Caki2 (cell line): ENCODE measurements around the gene RAMP3. TPM values are rescaled to one million over a fixed set of nuclear protein-coding genes. Genes with fewer than 3 reads are reported as not detected.
A peak's percentile ranks its signal among the peaks of the same experiment; 100 is the strongest.
"Not testable (repeated sequence)": the region's sequence is repeated elsewhere in the genome, so short reads cannot be mapped to it uniquely, and the experiment has no call there.

Experiments used
- DNase-seq: peaks from one replicate; pipeline ENCODE4 v3.0.0-alpha.2; 2015; ENCODE audit warnings: low read depth
- in situ Hi-C: cut with HindIII; loops from 2 replicates; pipeline ENCODE4 v1.10.0; 2016; ENCODE audit warnings: low sequenced_read_pairs, low pct_unique_long_range_greater_than_20kb, mixed read lengths
- total RNA-seq: library from RNA; depleted of rRNA; stranded (reverse); fragments of >200 nt; shearing (Covaris generic); gene quantifications from 2 replicates; pipeline ENCODE4 v1.2.3, GENCODE V29; 2014; ENCODE audit warnings: low replicate concordance; rRNA removed

Gene RAMP3, protein sequence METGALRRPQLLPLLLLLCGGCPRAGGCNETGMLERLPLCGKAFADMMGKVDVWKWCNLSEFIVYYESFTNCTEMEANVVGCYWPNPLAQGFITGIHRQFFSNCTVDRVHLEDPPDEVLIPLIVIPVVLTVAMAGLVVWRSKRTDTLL
- total RNA-seq: not detected in 2 replicates

DNA sequence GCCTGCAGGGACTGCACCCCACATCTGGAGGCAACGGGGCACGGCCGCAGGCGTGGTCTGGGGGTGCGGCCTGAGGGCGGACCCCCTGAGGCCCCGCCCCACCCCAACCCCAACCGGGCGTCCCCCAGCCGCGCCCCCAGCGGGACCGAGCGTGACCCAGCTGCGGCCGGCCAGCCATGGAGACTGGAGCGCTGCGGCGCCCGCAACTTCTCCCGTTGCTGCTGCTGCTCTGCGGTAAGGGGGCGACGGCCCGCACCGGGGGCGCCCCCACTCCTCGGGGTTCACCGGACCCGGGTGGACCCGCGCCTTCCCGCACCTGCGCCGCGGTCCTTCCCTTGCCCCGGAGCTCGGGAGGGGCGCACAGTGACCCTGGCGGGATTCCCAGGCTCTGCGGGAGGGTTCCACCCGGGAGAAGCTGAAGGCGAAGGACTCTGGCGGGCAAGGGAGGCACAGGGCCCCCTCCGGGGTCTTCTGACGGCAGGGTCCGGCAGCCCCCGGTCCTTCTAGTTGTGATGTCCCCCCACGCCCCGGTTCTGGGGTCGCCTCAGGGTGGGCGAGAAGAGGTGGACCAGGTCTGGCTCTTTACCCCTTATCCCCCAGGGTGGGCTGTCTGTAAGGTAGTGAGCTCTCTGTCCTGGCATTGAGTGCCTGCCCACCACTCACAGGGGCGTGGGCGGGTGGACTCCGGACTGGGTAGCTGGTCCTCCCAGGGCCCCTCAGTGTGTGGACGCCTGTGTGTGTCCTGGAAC lies at the start of gene RAMP3:
Gene RAMP3, plus strand, starts transcription at position 139 of the 749 bp plus-strand sequence. Its CDS starts 38 bp downstream, at position 177.
- no peak for DNase-seq
- in situ Hi-C loops: no loop called here

DNA sequence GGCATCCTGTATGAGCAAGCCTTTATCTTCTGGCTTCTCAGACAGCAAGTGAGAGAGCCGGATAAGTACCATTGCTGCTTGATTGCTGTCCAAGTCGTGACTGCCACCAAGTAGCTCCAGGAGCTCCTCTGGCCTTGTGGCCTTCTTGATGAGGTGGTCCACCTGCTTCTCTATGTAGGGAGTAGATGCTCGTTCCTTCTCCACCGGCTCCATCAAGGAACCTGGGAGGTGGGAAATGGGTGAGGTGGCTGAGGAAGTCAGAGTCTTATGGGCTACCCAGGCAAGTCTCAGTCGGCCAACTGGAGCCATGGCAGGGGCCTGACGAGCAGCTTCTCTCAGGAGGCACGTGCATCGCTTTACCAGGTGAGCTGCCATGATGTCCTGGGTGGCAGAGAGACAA lies 48.7 kb upstream of the RAMP3 start:
- in situ Hi-C loops: no loop called here
- no peak for DNase-seq

DNA sequence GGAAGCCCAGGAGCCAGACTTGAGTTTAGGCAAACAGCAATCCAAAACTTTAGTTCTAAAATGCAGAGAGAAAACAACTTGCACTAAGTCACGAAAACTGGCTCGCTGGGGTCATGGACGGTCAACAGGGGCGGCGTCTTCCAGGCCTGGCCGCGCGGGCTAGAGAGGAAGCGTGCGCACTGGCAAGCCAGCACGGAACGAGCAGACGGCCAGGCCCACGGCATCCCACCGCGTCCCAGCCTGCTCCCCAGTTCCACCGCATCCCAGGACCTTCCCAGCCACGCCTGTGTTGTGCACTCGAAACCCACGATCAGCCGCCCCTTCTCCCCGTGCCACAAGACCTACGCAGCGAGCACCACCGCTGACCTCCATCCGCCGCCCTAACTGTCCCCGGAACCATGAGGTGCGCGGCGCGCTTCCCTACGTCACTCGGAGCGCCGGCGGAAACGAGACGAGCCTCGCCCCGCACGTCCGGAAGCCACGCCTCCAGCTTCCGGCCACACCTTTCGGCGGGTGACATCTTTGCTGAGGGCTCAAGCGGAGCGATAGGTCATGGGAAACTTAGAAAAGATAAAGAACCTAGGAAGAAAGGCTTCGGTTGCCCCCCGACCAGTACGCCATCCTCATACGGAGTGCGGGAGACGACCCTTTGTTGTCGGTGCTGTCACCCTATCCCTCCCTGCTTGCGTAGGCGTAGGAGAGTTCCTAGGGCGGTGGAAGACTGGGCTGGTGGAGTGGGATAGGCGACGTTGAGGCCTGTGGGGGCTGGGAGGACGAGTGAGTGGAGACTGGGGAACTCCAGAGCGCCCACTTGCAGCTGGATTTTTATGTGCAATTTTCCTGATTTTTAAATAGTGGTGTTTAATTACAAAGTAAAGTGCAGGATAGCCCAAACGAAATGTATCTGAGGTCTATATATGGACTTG lies 46.0 kb upstream of the RAMP3 start, which contains the start of gene TBRG4:
Gene TBRG4, minus strand, starts transcription at position 400 of the 926 bp plus-strand sequence. CDS start 2,460 bp downstream, outside the sequence.
- in situ Hi-C loops: no loop called here
- peak; percentile 97 for DNase-seq

DNA sequence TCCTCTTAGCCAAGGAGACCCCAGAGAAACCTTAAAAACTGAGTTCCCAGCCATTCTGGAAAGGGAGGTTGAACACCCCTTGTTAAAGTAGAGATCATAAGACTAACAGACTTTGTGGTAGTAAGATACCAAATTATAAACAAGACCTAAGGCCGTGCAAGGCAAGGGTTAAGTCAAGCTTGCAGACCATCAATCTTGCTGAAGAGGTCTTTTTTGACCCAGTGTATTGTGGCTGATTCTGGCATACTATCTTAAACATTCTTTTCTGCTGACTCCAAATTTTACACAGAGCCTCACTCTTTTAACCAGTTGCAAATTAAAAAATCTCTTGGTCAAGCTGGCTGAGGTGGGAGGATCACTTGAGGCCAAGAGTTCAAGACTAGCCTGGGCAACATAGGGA lies 44.9 kb upstream of the RAMP3 start:
- no peak for DNase-seq
- in situ Hi-C loops: no loop called here

DNA sequence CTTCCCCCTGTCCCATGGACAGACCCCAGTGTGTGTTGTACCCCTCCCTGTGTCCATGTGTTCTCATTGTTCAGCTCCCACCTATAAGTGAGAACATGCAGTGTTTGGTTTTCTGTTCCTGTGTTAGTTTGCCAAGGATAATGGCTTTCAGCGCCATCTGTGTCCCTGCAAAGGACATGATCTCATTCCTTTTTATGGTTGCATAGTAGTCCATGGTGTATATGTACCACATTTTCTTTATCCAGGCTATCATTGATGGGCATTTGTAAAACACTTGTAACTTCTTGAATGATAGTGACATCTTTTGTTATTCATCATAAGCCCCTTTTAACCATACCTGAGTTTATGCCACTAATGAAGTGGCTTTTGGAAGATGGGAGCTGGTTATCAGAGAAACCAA lies 43.3 kb upstream of the RAMP3 start:
- DNase-seq, in situ Hi-C loops: not testable (repeated sequence)

DNA sequence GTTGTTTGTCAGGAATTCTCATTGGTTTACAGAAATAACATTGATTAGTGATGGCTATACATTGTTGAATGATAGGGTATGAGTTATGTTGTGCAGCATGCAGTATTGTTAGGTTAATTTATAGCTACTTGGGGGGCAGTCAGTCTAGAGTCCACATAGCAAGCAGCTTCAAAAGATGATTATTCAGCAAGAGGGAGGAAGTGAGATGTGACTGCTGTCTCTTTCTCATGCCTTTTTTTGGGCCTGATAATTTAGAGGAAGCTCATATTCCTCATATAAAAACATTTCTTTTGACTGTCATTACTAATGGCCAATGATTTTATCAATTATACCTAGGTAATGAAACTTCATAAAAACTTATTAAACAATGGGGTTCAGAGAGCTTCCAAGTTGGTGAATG lies 42.7 kb upstream of the RAMP3 start:
- in situ Hi-C loops: no loop called here

DNA sequence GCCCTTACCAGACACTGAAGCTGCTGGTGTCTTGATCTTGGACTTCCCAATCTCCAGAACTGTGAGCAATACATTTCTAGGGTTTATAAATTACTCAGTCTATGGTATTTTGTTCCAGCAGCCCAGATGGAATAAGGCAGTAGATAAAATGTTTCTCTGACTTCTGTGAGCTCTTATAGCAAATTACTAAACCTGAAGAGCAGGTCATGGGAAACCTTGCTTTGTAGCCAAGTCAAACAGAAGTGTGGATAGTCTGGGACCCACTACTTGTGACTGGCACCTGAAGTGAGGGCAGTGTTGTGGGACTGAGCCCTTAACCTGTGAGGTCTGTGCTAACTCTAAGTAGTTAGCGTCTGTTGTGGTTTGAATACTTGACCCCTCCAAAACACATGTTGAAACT lies 41.5 kb upstream of the RAMP3 start:
- in situ Hi-C loops: no loop called here

More for the DNA sequence above, 42.7 kb upstream of the RAMP3 start:
- DNase-seq: no peak

DNA sequence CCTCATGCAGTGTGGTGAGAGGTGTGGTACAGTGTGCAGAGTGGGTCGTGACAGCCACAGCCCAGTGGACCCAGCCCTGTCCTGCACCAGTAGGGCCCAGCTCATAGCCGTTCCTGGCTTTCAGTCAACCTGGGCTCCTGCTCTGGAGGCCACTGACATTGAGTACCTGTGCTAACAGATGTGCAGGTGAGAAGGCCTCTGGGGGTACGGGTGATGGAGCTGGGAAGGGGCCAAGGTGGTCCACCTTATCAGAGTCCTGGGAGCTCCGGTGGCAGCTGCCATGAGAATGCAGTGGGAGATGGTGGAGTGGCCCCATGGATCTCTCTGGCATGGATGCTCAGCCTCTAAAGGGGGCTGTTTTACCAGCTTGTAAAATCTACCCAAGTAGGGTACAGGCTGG lies 40.0 kb upstream of the RAMP3 start:
- DNase-seq: no peak
- in situ Hi-C loops: no loop called here

More for the DNA sequence above, 41.5 kb upstream of the RAMP3 start:
- DNase-seq: no peak

DNA sequence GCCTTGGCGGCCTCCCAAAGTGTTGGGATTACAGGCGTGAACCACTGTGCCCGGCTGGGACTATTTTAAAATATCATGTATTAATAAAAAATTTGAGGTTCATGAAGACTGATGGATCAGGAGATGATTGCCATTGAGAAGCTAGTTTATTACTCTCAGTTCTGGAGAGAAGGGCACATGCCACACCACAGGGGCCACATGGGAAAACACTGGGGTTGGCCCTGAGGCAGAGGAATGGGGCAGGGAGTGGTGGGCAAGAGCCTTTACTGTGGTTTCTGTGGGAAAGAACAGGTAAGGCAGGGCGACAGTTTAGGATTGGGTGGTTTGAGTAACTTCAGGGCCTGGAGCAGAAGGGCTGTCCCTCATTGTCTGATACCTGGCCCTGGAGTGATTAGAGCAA lies 39.3 kb upstream of the RAMP3 start:
- in situ Hi-C loops: no loop called here
- DNase-seq: no peak

DNA sequence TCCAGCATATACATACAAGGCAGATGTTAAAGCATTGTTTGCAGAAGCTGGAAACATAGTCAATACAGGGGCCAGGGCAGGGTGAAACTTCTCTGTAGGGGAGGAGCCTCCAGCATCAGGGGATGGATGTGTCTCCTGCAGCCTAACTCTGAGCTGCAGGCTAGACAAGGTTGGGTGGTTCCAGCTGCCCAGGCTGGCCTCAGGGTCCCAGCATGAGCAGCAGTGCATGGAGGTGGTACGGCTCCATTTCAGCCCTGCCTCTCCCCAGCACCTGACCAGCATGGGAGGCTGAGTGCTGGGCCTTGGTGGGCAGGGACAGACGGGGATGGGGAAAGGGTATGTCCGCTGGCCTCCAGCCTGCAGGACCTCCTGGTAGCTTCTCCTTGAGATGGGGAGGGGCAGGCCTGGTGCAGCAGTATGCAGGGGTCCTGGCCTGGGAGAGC lies 38.7 kb upstream of the RAMP3 start:
- in situ Hi-C loops: no loop called here
- no peak for DNase-seq

DNA sequence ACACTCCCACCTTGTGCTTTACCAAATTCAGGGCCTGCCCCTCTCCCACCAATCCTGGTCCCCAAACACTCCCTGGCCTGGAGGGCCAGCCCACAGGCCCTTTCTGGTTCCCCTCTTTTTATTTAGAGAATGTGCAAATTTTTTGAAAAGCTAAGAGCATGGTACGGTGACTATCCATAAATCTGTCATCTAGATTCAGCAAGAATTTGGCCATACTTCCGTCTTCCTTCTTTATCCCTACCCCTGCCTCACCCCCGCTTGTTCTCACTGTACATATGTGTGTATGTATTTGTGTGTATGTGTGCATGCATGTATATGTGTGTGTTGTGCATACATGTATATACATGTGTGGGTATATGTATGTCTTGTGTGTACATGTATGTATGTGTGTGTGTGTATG lies 38.0 kb upstream of the RAMP3 start:
- in situ Hi-C loops: no loop called here
- no peak for DNase-seq

DNA sequence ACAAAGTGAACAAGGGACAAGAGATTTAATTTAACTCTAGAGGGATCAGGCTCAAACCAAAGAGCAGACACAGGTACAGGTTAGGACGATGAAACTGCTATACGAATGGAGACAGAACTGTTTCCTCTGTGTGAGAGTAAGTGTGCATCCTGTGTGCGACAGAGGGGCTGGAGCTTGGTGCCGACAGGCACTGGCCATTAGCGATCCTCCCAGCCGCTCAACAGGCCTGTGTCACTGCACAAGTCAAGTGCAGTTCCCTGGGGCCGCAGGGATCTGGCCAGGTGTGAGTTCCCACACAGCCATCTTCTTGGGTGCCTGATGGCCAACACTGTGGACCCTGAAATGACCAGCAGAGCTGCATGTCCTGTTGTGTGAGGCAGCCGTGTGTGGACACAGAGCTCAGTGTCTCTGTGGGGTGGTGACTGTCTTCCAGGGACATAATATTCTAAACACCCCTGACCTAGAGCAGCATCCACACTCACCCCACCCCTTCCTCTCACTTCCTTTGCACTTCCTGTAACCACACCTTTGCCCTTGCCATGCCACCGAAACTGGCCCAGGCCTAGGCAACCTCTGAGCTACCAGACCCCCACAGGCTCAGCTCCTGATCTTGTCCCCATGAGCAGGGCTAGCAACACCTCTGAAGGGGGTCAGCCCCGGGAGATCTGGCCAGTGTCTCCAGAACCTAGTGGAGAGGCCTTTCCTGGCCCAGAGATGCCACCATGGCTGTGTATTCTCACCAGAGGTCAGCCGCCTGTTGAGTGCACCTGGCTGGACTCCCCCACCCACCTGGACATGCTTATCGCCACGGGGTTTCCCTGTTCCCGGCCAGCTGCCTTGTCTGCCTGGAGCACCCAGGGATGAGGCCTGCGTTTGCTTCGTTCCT lies 34.4 kb upstream of the RAMP3 start:
- in situ Hi-C loops: no loop called here
- DNase-seq: no peak

DNA sequence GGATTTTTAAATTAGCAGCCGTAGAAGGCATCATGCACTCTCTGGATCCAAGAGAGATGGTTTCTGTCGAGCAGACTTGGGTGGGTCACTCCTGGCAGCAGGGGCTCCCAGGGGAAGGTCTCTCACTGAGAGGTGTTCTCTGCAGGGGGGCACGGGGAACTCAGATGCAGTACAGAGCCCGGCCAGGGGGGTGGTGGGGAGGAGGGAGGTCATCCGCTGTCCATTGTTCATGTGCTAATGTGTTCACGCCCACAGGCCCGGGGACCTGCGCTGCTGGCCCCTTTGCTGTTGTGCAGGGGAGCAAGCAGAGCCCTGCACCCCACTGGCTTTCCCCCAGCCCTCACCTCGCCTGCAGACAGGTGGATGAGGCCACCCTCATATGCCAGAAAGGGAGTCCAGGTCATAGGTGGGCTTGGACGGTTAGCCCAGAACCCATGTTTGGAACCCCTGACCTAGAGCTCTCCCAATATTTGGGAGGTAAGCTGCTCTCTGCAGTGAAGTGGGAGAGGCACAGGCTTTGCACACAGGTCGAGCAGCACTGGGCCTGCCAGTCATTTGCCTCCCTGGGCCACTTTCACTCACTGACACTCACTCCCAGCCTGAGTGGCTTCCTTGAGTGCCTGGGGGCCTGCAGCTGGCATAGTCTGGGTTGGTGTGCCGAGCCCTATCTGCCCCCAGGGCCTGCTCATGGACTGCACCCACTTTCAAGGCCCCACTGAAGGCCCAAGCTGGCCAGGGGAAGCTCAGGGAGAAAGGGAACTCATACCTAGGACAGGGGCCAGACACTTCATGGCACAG lies 33.5 kb upstream of the RAMP3 start:
- no peak for DNase-seq
- in situ Hi-C loops: no loop called here

DNA sequence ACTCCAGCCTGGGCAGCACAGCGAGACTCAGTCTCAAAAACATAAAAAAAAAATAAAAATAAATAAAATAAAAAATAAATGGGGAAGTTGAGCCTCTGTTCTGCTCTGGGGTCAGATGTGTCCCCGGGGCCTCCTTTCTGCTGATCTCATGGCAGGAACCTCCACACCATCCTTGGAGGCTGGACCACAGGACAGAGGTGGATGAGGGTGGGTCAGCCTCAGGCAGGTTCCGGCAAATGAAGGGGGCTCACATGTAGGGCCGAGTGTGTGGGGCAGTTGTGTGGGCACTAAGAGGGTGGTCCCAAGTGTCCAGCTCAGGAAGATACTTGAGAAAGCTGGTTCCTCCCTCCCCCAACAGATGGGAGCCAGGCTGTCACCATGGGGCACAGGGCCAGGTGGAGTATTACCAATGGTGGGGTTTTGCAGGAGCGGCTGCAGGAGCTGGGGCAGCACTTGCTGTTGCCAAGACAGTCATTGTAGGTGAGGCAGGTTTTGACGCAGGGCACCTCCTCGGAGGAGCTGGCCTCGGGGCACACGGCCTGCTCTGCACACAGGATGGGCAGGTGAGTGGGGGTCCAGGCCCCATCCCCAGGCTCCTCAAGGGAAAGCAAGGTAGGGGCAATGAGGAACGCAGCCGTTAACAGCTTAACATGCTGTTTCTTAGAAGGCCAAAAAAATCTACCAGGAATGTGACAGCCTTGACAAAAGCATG lies 32.2 kb upstream of the RAMP3 start:
- DNase-seq: no peak
- in situ Hi-C loops: no loop called here

DNA sequence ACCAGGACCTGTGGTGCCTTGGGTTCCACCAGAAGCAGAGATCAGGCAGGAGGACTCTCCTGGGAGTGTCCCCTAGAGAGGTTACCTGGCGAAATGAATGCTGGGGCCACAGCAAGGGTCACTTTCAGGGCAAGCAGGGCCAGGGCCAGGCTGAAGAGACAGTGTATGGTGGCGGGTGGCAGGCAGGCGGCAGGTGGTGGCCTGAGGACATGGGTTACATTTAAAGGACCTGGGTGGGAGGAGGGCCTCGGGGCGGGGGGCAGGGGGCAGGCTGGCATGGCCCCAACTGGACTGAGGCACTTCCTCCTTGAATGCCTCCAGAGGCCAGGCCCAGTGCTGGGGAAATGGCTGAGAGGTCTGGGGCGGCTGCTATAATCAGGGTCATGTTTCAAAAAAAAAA lies 31.4 kb upstream of the RAMP3 start:
- in situ Hi-C loops: no loop called here
- no peak for DNase-seq

DNA sequence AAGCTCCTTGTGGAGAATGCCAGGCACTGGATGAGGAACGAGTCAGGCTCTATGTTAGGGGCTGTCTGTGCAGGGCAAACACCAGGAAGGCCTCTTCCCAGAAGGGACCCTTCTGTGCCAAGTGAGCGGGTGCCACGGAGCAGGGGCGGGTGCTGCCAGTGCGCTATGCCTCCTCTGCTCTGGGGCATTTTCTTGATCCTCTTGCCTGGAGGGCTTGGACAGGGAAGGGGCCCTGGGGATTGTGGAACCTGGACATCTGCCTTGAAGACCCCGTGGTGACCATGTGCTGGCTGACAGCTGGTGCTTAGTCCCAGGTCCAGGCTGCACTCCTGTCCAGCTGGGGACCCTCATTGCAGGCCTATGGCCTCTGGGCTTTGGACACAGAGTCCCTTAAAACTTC lies 30.7 kb upstream of the RAMP3 start:
- DNase-seq: no peak
- in situ Hi-C loops: no loop called here
